Left ventricle myocardium inferior (tissue), 1 donor: ENCODE results near the gene COL25A1. TPM values are rescaled to one million over a fixed set of nuclear protein-coding genes. Genes with fewer than 3 reads are reported as not detected.

ENCODE experiments used
- DNase-seq: peaks from one replicate; pipeline ENCODE4 v3.0.0-alpha.2; 2020
- H3K27ac ChIP-seq: fragments of 200-600 bp; replicated peaks from 2 replicates; pipeline ENCODE4 v1.8.0; 2021
- H3K27me3 ChIP-seq: fragments of 200-600 bp; 2 replicates; pipeline ENCODE4 v1.8.0; 2021; ENCODE audit warnings: low read depth
- H3K36me3 ChIP-seq: fragments of 200-600 bp; 2 replicates; pipeline ENCODE4 v1.8.0; 2021
- H3K4me1 ChIP-seq: fragments of 200-600 bp; 2 replicates; pipeline ENCODE4 v1.8.0; 2021
- H3K4me3 ChIP-seq: fragments of 200-600 bp; 2 replicates; pipeline ENCODE4 v1.8.0; 2021; ENCODE audit warnings: mild to moderate bottlenecking, moderate library complexity
- H3K9me3 ChIP-seq: fragments of 200-600 bp; replicated peaks from 2 replicates; pipeline ENCODE4 v1.8.0; 2021
- intact Hi-C: fragments of 100-400 bp; cut with micrococcal nuclease; formaldehyde crosslinking; loops from one replicate; pipeline ENCODE4 v1.11.0; 2022
- total RNA-seq: library from RNA; stranded (reverse); fragmentation: NEBNext Ultra II Directional; extraction: Animal tissue kit (Norgen Biotek cat#: 25700); gene quantifications from one replicate; pipeline ENCODE4 v1.2.1, GENCODE V29; 2021
- TF ChIP-seq, protein P1 (sequence below): fragments of 200-600 bp; IDR thresholded peaks from 2 replicates; pipeline ENCODE4 v1.8.0; 2021; ENCODE audit warnings: antibody characterized with exemption, mild to moderate bottlenecking, borderline replicate concordance
- donor health status: DM: no; HTN: yes; CAD: no; lungs with severe emphysema.

The COL25A1 gene
- total RNA-seq, 1 donor from 2014 or later = 0.77 TPM

DNA sequence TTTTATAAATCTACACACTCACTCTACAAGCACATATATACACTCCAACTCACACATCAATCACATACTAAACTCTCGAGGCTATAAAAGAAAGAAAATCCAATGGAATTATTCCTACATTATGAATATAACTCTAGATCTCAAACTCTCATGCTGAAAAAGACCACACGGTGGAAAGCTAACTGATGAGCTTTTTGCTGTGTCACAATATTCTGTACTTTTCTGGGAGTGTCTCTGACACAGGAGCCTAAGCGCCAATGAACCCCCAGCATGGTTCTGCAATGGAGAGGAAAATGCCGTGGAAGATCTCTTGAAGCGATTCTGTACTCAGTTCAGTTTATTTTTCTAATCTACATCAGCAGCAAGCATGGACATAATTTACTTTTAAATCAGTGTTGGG lies 415.4 kb downstream of the COL25A1 start:
- TF ChIP-seq, protein P1, sequence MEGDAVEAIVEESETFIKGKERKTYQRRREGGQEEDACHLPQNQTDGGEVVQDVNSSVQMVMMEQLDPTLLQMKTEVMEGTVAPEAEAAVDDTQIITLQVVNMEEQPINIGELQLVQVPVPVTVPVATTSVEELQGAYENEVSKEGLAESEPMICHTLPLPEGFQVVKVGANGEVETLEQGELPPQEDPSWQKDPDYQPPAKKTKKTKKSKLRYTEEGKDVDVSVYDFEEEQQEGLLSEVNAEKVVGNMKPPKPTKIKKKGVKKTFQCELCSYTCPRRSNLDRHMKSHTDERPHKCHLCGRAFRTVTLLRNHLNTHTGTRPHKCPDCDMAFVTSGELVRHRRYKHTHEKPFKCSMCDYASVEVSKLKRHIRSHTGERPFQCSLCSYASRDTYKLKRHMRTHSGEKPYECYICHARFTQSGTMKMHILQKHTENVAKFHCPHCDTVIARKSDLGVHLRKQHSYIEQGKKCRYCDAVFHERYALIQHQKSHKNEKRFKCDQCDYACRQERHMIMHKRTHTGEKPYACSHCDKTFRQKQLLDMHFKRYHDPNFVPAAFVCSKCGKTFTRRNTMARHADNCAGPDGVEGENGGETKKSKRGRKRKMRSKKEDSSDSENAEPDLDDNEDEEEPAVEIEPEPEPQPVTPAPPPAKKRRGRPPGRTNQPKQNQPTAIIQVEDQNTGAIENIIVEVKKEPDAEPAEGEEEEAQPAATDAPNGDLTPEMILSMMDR = no peak
- H3K36me3 ChIP-seq = no peaks in the 10 kb centered on the region
- no peaks in the 10 kb centered on the region for H3K27me3 ChIP-seq
- DNase-seq = no peak
- H3K4me1 ChIP-seq = no peaks in the 10 kb centered on the region
- H3K4me3 ChIP-seq = no peak overlapping the region
- intact Hi-C loops = no loop called here
- no peaks in the 10 kb centered on the region for H3K9me3 ChIP-seq
- H3K27ac ChIP-seq = no peak overlapping the region

DNA sequence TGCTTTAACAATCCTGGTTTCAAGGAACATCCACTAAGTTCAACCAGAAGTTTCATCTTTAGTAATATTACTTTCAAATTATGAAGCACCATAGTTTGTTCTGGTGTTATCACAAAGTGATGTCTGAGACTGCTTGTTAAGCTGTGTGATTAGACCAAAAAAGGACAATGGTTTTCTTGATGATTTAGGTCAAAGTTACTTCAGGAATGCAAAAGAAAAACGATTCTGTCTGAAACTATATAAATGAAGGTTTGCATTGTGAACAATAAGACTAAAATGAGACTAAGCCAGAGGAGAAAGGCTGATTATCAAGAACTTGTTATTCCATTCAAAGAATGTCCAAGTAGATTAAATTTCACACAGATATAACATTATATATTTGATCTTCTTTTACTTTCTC lies 417.2 kb downstream of the COL25A1 start:
- intact Hi-C loops = no loop called here
- no peak for DNase-seq
- H3K27ac ChIP-seq = no peak overlapping the region
- H3K9me3 ChIP-seq = no peaks in the 10 kb centered on the region
- TF ChIP-seq, protein P1 = no peak
- no peaks in the 10 kb centered on the region for H3K27me3 ChIP-seq
- H3K36me3 ChIP-seq = no peaks in the 10 kb centered on the region
- no peaks in the 10 kb centered on the region for H3K4me1 ChIP-seq
- no peak overlapping the region for H3K4me3 ChIP-seq

DNA sequence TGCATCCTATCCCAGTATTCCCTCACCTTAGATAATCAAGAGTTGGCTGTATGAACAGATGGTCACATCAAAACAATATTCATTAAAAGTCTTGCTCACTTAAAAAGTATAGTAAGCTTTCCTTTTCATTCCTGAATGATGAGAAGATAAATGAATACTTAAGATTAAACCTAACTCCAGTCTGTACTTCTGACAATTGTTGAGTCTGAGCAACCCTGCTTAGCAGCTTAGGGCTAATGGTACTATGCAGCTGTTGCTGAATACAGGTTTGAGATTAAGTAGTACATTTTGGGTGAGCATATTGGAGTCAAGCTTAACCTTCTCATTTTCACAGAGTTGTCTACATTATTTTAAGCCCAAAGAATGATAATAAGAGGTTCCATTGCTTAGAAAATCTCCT lies 417.9 kb downstream of the COL25A1 start:
- H3K27me3 ChIP-seq = no peaks in the 10 kb centered on the region
- no peaks in the 10 kb centered on the region for H3K9me3 ChIP-seq
- no peak overlapping the region for H3K27ac ChIP-seq
- H3K4me1 ChIP-seq = no peaks in the 10 kb centered on the region
- no peak overlapping the region for H3K4me3 ChIP-seq
- no peak for DNase-seq
- TF ChIP-seq, protein P1 = no peak
- intact Hi-C loops = no loop called here
- H3K36me3 ChIP-seq = no peaks in the 10 kb centered on the region

DNA sequence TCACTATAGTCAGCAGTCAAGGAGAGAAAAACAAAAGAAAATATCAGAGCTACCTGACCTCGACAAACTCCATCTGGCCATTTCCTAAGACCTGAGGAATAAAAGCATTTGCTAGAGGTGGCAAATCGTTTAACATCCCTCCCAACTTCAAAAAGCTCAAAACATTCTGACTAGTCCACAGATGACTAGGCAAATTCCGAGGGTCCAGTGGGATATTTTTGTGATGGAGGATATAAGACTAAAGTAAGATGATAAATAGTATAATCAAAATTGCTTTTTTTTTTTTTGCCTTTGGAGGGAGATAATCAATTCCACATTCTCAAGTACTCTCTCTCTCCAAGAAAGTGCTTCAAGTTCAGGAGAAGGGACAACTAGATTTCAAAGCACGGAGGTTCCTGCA lies 420.5 kb downstream of the COL25A1 start:
- DNase-seq = no peak
- no peak overlapping the region for H3K4me3 ChIP-seq
- no peaks in the 10 kb centered on the region for H3K27me3 ChIP-seq
- intact Hi-C loops = no loop called here
- no peak overlapping the region for H3K27ac ChIP-seq
- no peaks in the 10 kb centered on the region for H3K36me3 ChIP-seq
- TF ChIP-seq, protein P1 = no peak
- peaks cover 10% of the 10 kb centered on the region for H3K4me1 ChIP-seq
- H3K9me3 ChIP-seq = no peaks in the 10 kb centered on the region

DNA sequence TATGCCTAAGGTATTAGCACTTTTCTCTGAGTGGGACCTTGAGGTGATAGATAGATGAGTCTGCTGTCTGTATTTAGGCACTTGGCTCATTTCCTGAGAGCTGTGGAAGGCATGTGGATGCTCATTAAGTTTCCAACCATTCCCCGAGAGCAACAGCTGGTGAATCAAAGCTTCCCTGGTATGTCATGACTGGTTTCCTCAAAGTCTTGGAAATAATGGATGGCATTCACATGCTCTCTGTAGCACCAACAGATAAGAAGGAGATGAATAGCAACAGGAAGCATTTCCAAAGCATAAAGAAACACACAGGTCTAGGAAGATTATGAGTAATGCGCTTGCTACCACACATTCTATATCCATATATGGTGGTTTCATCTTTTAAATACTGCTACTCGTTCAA lies 421.3 kb downstream of the COL25A1 start:
- Histone ChIP-seq H3K4me1 (peaks cover 10% of the 10 kb centered on the region), H3K4me3 (no peak overlapping the region), H3K9me3 (no peaks in the 10 kb centered on the region), H3K27me3 (no peaks in the 10 kb centered on the region), H3K36me3 (no peaks in the 10 kb centered on the region), H3K27ac (no peak overlapping the region)
- TF ChIP-seq, protein P1 = no peak
- no peak for DNase-seq
- intact Hi-C loops = no loop called here

DNA sequence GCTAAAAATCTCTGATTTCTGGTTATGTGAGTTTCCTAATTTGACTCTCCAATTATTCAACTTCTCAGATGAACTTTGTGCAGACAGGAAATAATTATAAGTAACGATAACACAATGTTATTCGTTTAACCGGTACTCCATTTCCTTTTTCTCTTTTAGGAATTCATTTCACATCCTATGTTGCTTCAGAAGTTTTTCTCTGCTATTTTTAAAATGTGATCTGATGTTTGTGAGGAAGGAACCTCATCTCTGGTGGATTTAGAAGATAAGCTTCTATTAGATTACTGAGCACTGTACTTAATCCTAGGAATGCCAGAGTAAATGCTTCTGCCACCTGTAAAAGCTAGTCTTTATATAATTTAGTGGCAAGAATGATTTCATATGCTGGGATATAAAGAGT lies 423.7 kb downstream of the COL25A1 start:
- intact Hi-C loops = no loop called here
- TF ChIP-seq, protein P1 = no peak
- Histone ChIP-seq H3K36me3 (no peaks in the 10 kb centered on the region), H3K27me3 (no peaks in the 10 kb centered on the region), H3K9me3 (no peaks in the 10 kb centered on the region), H3K4me1 (peaks cover 10% of the 10 kb centered on the region), H3K27ac (no peak overlapping the region), H3K4me3 (no peak overlapping the region)
- DNase-seq = no peak
